ENCODE results near the gene NSMF.

DNA sequence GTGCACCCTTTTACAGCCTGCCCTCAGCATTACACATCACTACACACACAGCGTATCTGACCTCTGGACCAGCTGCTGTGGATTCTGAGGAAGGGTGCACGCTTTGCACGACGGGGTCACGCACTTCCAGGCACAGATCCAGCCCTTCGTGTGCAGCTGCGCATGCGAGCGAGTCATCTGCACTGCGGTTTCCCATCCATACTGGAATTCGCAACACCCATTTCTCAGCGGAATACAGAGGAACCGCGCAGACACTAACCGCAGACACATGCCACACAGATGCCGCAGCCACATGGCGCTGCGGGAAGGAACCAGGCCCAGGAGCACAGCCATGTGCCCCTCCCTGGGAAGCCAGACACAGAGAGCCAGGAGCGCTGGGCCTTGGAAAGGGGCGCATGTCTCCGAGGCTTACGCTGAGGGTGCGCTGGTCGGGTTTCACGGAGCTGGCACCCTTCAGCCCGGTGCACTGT lies 47.6 kb upstream of the NSMF start:
- no peak for TF ChIP-seq POLR2AphosphoS5 (IDR thresholded peaks at IDR 0.05; ENCODE audit: insufficient read depth in 1 of 2, low read depth in 1 of 2)
- TF ChIP-seq, protein P1, sequence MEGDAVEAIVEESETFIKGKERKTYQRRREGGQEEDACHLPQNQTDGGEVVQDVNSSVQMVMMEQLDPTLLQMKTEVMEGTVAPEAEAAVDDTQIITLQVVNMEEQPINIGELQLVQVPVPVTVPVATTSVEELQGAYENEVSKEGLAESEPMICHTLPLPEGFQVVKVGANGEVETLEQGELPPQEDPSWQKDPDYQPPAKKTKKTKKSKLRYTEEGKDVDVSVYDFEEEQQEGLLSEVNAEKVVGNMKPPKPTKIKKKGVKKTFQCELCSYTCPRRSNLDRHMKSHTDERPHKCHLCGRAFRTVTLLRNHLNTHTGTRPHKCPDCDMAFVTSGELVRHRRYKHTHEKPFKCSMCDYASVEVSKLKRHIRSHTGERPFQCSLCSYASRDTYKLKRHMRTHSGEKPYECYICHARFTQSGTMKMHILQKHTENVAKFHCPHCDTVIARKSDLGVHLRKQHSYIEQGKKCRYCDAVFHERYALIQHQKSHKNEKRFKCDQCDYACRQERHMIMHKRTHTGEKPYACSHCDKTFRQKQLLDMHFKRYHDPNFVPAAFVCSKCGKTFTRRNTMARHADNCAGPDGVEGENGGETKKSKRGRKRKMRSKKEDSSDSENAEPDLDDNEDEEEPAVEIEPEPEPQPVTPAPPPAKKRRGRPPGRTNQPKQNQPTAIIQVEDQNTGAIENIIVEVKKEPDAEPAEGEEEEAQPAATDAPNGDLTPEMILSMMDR (IDR thresholded peaks at IDR 0.05), result no peak
